Tongue (tissue), 2 donors: Measurements from ENCODE around the gene S1PR5. TPM values are rescaled to one million over a fixed set of nuclear protein-coding genes. Genes with fewer than 3 reads are reported as not detected.

Experiments used
- DNase-seq: peaks from one replicate; pipeline ENCODE4 v3.0.0-alpha.2; 2015
- total RNA-seq: library from RNA; depleted of rRNA; stranded (reverse); fragments of >200 nt; gene quantifications from one replicate; pipeline ENCODE4 v1.2.3, GENCODE V29; 2014

S1PR5 gene
- total RNA-seq, 1 donor from 2014 or later: 2.7 TPM

DNA sequence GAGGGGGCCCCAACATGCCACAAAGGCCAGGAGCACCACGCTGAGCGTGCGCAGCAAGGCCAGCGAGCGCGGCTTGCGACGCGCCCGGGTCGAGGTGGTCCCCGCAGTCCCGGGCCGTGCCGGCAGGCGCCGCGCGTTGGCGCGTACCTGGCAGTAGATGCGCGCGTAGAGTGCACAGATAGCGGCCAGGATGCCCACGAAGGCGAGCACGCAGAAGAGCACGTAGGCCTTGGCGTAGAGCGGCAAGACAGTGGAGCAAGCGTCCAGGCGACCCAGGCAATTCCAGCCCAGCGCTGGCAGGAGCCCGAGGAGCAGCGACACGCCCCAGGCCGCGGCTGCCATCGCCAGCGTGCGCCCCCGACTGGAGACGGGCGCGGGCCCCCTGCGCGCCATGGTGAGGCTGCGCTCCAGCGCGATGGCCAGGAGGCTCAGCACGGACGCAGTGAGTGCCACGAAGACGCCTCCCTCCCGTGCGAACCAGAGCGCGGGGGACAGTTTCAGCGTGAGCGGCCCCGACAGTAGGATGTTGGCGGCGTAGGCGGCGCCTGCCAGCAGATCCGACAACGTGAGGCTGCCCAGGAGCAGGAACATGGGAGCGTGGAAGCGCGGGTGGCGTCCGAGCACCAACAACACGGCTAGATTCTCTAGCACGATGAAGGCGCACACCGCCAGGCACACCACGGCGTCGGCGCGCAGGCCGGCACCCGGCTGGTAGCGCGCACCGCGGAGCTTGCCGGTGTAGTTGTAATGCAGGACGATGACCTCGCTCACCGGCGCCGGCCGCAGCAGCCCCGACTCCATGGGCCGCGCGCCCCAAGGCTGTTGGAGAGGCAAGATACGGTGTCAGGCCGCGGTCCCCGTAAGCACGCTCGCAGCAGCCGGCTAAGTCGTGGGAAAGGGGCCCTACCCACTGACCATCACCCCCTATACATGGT is 2.8 kb downstream of the S1PR5 start:
- DNase-seq: no peak

DNA sequence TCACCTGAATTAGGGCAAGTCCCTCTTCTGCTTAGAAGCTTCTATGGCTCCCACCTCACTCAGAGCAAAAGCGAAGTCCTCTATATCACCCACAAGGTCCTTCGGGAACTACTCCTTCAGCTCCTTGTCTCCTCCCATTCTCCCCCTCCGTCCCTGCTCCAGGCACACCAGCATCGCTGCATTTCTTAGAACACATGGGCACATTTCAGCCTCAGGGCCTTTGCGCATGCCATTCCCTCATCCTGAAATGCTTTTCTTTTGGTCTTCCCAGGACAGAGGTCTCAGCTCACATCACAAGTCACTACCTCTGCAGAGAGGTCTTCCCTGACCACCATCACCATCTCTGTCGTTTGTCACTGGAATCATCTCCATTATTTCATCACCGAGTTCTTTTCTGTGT is 4.0 kb downstream of the S1PR5 start:
- DNase-seq: no peak

DNA sequence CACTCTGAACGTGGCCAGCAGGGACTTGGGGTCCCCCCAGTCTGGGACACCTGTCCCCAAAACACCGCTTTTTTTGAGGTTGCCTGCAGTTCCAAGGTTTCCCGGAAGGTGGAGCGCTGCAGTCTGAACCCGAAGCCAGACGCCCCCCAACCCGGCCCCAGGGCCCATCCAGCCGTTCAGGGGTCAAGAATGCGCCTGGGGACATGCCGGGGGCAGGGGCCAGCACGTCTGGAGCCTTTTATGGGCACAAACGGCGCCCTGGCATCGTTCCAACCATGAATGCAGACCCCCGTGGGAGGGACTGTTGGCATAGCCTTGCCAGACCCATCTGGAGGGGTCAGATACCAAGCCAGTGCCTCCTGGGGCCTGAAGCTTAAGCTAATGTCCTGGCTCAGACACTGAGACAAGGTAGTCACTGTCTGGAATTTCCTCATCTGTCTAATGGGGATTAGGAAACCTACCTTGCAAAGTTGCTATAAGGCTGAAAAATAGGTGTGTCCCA is 6.9 kb downstream of the S1PR5 start:
- DNase-seq: no peak

DNA sequence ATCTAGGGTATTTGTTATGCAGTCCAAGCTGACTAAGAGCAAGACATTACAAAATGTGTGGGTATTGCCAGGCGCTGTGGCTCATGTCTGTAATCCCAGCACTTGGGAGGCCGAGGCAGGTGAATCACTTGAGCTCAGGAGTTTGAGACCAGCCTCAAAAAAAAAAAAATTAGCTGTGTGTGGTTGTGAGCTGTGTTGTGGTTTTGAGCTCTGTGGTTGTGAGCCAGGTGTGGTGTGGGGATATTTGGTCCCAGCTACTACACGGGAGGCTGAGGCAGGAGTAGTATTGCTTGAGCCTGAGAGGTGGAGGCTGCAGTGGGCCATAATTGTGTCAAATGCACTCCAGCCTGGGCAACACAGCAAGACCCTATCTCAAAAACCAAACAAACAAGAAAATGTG is 8.5 kb downstream of the S1PR5 start:
- DNase-seq: no peak

DNA sequence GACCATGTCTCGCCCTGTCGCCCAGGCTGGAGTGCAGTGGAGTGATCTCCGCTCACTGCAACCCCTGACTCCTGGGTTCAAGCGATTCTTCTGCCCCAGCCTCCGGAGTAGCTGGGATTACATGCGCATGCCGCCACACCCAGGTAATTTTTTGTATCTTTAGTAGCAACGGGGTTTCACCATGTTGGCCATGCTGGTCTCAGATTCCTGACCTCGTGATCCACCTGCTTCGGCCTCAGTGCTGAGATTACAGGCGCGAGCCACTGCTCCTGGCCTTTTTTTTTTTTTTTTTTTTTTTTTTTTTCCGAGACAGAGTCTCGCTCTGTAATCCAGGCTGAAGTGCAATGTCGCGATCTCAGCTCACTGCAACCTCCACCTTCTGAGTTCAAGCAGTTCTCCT is 9.2 kb downstream of the S1PR5 start:
- DNase-seq: no peak

DNA sequence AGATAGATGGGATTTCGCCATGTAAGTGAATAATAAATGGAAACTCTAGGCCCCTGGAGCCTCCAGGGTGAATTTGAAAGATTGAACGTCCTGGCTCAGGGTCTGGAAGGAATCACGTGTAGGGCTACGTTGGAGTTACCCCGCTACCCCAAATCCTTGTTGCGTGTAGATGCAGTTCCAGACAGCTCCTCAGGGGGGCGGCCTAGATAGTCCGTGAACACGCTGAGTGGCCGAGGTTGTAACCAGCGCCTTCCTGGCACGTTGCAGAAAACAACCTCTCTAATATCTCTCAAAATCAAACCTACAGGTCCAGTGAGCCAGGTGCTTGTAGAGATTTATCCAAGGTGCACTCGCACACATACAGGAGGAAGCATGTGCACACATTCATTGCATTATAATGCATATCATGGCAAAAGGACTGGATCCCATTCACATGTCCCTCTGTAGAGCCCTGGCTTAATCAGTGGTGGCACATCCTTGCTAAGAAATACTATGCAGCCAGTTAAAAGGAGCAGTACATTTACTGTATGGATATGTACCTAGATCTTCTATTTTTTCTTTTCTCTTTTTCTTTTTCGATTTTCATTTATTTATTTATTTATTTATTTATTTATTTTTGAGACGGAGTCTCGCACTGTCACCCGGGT is 11.5 kb downstream of the S1PR5 start:
- DNase-seq: peak; percentile 74

DNA sequence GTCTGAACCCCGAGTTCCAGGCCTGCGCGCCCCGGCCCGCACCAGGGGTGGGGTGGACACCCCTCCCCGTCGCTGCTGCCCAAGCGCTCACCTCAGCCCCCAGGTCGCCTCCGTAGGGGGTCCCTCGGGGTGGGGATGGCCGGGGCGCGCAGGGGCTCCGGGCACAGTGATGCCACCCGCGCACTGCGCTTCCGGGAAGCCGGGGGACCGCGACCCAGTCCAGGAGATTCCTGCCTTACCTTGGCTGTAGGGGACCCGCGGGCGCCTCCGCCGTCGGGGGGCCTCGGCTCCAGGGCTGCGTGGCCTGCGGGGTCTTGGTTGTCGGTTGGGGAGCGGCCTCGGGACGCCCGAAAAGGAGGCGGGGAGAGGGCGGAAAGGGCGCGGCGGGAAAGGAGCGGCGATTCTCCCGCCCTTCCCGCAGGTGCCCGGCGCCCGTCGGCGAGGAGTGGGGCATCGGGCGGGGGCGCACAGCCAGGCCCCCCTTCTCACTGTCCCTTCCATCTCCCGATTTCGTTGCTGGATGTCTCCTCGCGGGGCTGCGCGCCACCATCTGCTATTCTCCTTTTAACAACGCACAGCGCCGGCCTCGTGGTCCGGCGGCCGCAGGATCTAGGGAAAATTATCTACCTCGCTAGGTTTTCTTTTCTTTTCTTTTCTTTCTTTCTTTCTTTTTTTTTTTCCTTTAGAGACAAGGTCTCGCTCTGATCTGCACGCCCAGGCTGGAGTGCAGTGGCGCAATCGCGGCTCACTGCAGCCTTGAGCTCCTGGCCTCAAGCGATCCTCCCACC is 14.1 kb downstream of the S1PR5 start, which contains the start of gene KEAP1:
Gene KEAP1 (minus strand): TSS at position 355 of the 788 bp plus-strand sequence. CDS start 3,323 bp downstream, outside the sequence.
- peak; percentile 67 for DNase-seq

DNA sequence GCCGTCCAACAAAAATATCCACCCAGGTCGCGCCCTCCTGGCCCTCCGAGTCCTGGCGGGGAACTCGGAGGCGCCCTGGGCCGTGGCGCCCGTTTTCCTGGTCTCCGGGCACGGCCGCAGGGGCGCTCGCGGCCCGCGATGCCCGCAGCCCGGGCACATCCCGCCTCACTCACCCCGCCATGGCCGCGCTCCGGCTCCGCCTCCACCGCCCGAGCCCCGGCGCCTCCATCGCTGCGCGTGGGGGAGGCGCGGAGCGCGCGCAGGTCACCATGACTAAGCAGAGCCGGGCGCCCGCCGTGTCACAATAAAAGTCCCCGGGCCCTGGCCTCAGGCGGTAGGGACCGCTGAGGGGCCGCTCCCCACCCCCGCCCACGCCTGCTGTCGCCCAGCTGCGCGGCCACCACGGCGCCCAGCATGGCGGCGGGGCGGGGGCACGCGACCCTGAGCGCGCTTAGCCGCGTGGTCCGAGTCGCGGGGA is 14.7 kb downstream of the S1PR5 start:
- peak; percentile 97 for DNase-seq

DNA sequence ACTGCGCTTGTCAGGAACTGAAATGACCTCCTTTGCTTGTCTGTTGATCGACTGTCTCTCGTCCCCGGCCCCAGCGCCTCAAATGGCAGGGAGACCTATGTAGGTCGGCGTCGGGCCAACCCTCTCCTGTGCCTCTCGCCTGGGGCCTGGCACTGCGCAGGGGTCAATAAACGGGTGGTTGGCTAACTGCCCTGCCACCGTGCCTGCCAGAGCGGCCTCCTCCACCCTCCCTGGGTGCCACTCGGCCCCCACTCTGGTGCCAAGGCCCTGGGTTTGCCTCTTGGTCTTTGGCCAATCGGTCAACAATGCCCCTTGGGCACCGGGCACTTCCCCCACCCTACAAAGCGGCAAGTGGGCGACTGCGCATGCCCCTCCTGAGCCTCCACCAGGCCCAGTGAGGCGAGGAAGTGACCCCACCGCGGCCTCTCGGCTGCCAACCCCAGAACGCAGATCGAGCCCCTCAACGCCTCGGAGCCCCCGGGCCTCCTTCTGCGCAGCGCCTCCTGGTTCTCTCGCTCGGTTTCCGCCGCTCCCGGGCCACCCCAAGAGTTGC is 15.2 kb downstream of the S1PR5 start:
- DNase-seq: peak; percentile 70

DNA sequence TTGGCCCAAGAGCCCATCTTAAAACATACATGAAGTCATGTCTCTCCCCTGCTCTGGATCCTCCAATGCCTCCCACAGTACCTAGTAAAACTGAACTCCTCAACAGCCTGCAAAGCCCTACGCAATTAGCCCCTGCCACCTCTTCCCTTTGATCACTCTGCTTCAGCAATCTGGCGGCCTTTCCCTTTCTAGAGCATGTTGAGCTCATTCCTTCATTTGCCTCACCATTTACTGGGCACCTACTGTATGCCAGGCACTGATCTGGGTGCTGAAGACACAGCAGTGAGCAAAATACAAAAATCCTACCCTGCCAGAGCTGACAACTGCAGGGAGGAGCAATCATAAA is 17.0 kb downstream of the S1PR5 start:
- DNase-seq: no peak

DNA sequence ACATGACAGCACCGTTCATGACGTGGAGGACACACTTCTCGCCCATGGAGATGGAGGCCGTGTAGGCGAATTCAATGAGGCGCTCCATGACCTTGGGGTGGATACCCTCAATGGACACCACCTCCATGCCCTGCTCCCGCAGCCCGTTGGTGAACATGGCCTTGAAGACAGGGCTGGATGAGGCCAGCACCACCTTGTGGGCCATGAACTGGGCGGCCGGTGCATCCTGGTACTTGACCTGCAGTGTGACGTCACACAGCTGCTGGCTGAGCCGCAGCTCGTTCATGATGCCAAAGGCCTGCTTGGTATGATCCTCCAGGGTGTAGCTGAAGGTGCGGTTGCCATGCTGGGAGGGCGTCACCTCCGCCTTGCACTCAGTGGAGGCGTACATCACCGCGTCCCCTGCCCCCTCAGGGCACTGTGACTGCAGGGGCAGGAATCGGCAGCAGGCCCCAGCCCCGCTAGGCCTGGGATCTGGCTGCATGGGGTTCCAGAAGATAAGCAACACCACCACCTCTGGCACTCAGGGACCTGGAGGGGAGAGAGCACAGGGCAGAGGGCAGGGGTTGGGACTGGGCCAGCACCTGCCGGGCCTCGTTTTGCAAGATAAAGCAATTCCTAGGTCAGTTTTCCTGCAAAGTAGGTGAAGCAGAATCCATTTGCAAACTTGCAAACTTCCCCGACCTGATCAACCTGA is 17.5 kb downstream of the S1PR5 start:
- DNase-seq: no peak

DNA sequence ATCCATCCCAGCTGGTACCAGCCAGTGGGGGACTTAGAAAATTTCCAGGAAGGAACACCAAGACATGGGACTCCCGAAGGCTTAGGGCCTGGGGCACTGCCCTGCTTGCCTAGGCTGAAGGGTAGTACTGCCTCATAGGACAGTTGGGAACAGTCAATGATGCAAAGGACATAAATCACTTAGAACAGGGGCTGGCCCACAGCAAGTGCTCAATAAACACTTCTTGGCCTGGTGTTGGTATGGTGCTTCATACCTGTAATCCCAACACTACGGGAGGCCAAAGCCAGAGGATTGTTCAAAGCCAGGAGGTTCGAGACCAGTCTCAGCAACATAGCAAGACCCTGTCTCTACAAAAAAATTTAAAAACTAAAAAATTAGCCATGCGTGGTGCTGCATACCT is 19.9 kb downstream of the S1PR5 start:
- DNase-seq: no peak

DNA sequence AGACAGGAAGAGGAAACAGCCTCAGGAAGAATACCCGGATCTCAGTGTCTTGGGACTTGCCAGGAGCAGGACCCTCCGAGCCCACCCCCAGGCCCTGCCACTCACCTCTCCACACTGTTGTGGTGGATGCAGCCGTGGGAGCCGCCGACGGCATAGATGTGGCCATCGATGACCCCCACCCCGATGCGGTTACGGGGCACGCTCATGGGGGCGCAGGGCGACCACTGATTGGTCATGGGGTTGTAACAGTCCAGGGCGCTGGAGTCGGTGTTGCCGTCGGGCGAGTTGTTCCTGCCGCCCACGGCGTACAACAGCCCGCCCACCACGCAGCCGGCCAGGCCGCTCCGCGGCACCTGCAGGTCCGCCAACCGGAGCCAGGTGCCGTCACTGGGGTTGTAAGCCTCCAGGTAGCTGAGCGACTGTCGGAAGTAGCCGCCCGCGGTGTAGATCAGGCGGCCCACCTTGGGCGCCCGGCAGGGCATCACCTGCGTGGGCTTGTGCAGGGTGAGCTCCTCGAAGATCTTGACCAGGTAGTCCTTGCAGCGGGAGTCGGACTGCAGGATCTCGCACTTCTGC is 25.7 kb downstream of the S1PR5 start:
- no peak for DNase-seq

DNA sequence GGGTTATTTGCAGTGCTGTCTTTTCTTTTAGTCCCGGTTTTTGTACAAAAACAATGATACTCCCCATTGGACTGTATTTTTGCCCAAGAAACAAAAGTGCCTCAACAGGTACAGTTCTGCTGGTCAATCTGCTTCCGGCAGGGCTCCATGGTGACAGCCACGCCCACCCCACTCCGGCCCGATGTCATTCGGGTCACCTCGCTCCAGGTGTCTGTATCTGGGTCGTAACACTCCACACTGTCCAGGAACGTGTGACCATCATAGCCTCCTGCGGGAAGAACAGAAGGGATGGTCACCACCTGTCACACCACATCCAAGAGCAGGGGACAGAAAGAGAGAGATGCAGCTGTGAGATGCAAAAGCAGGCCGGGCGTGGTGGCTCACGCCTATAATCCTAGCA is 30.7 kb downstream of the S1PR5 start:
- DNase-seq: no peak

DNA sequence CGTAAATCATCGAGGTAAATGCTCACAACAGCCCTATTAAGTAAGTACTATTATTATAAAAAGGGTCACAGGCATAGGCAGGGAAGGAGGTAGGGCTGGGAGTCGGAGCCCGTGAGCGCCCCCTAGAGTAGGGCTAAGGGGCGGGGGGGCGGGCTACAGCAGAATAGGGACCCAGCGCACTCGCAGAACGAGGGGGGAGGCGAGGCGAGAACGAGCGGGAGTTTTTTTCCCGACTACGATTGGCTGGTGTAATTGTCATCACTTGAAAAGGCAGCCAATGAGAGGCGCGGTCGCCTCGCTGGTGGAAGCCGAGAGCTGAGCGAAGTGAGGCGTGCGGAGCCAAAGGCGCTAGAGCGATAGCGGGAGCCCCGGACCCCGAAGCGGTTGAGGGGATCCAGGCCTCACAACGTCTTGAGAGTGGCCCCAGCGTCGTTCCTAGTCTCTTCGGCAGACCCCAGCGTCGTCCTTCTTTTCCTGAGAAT is 38.3 kb downstream of the S1PR5 start:
- peak; percentile 93 for DNase-seq

DNA sequence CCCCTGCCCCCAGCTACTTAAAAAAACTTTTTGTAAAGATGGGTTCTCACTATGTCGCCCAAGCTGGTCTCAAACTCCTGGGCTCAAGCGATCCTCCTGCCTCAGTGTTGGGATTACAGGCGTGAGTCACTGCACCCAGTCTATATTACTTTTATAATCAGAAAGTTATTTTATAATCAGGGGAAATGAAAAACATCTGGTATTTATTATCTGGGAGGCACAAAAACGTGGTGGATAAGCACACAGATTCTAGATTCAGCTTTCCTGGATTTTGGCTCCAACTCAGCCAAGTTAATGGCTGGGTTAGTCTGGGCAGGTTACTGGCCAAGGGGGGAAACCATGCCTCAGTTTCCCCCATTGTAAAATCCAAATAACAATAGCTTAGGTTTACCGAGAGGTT is 38.8 kb downstream of the S1PR5 start:
- no peak for DNase-seq

DNA sequence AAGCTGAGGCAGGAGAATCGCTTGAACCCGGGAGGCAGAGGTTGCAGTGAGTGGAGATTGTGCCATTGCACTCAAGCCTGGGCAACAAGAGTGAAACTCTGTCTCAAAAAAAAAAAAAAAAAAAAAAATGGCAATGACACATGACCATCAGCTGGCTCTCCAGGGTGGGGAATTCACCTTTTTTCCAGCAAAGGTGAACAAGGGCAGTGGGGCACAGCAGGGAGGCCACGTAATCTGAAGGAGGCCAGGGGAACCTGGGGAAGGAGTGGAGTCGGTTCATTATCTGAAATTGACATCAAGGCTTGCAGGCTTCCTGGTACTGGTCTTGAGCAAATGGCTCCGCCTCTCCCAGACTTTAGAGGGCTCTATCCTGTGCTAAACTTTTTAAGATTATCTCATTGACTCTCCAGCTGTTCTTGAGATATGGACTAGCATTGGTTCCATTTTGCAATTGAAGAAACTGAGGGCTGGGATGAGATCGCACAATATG is 42.2 kb downstream of the S1PR5 start:
- DNase-seq: no peak

DNA sequence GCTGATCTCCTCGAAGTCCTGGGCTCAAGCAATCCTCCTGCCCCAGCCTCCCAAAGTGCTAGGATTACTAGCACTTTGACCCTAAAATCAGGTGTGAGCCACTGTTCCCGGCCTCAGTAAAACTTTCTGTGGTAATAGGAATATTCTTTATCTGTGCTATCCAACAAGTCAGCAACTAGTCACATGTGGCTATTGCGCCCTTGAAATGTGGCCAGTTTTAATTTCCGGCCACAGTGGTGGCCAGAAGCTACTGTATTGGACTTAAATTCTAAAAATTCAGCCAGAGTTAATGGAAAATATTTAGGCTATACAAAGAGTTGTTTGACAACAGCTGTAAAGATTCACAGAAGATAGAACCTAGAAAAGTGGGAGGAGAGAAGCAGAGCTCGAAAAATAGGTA is 44.1 kb downstream of the S1PR5 start:
- no peak for DNase-seq

DNA sequence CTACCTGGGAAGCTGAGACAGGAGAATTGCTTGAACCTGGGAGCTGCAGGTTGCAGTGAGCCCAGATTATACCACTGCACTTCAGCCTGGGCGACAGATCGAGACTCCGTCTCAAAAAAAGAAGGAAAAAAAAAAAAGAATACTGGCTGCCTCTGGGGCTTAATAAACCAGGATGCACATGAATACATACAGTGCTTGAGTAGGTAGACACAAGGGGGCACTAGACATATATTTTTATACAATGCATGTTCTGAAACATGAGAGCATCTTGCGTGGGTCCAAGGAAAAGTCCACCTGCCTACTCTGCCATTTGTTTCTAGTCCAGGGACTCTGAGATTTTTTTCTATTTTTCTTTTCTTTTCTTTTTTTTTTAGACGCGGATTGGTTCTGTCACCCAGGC is 45.3 kb downstream of the S1PR5 start:
- DNase-seq: peak; percentile 35

DNA sequence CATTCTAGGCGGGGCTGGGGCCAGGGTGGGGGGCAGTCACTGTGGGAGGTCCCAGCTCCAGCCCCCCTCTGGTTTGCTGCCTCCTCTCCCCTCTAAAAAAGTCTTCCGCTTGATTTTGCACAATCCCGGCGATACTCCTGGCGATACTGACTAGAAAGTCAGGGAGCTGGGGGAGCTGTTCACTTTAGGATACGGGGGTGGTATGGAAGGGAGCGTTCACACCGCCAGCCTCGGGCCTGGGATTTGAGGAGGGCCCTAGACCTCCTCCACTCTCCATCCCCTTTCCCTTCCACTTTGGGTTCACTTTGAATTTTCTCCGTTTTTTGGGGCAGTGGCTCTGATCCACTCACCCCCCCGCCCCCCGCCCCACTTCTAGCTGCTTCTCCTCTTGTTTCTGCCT is 49.1 kb downstream of the S1PR5 start:
- no peak for DNase-seq
